H1 (cell line): ENCODE data around the gene INAVA. TPM values are rescaled to one million over a fixed set of nuclear protein-coding genes. Genes with fewer than 3 reads are reported as not detected.

Source experiments
- CTCF ChIA-PET: fragments of 300-600 bp; sonication (Branson Sonifier 250); formaldehyde crosslinking; loops from one replicate; lab custom pipeline; 2021; ENCODE audit not compliant: partially characterized antibody; lab: Charles Lee
- POLR2A ChIA-PET: fragments of 300-600 bp; sonication (Branson Sonifier 250); formaldehyde crosslinking; loops from one replicate; lab custom pipeline; 2021; ENCODE audit warnings: inconsistent platforms; ENCODE audit not compliant: partially characterized antibody; lab: Charles Lee
- DNase-seq, 2 experiments: peaks; one replicate each; pipeline versions ENCODE4 v3.0.0 to v3.0.0-alpha.2; 2010 to 2022; ENCODE audit warnings: low spot score in 2 of 2, low read depth in 1 of 2, mixed read lengths in 1 of 2
- FAIRE-seq: peaks from 2 replicates; lab custom pipeline; 2011; peaks lifted over from hg19 to GRCh38; lab: Jason Lieb, UNC
- H2AFZ ChIP-seq: 2 replicates; pipeline ENCODE4 v1.8.1; 2012; ENCODE audit warnings: low read length, inconsistent platforms
- H2AK5ac ChIP-seq: 2 replicates; pipeline ENCODE4 v1.6.1; 2013; ENCODE audit warnings: low read depth, low read length
- H2BK120ac ChIP-seq: replicated peaks from 2 replicates; pipeline ENCODE3; 2013; ENCODE audit warnings: low read depth, low read length, inconsistent platforms
- H2BK12ac ChIP-seq: 2 replicates; pipeline ENCODE4 v1.6.1; 2013; ENCODE audit warnings: low read depth, low read length
- H2BK15ac ChIP-seq: 2 replicates; pipeline ENCODE4 v1.6.1; 2013; ENCODE audit warnings: low read length
- H2BK20ac ChIP-seq: 2 replicates; pipeline ENCODE4 v1.6.1; 2013; ENCODE audit warnings: low read length
- H2BK5ac ChIP-seq: 2 replicates; pipeline ENCODE4 v1.6.1; 2013; ENCODE audit warnings: low read depth, low read length
- H3K14ac ChIP-seq: 2 replicates; pipeline ENCODE4 v1.6.1; 2013; ENCODE audit warnings: inconsistent platforms; ENCODE audit not compliant: insufficient read length
- H3K18ac ChIP-seq: 2 replicates; pipeline ENCODE4 v1.6.1; 2013; ENCODE audit warnings: low read length; ENCODE audit errors: extremely low read depth
- H3K23ac ChIP-seq: 2 replicates; pipeline ENCODE4 v1.6.1; 2013; ENCODE audit warnings: inconsistent platforms; ENCODE audit not compliant: insufficient read length
- H3K23me2 ChIP-seq: 2 replicates; pipeline ENCODE4 v1.6.1; 2013; ENCODE audit warnings: low read depth, low read length
- H3K27ac ChIP-seq: 2 replicates; pipeline ENCODE4 v1.6.1; 2011; ENCODE audit warnings: low read depth, low read length, inconsistent platforms
- H3K27me3 ChIP-seq, 4 experiments: replicated peaks in 1 of 4; 1 replicate in 1 of 4; 2 replicates in 3 of 4; pipeline versions ENCODE4 v1.6.1 to v1.8.1; 2011 to 2013; ENCODE audit warnings: low read length in 3 of 4, mild to moderate bottlenecking in 3 of 4, inconsistent platforms in 2 of 4, mixed read lengths in 2 of 4, moderate library complexity in 1 of 4; ENCODE audit not compliant: control insufficient read depth in 3 of 4, insufficient read depth in 3 of 4; ENCODE audit errors: extremely low read depth in 1 of 4
- H3K36me3 ChIP-seq, 4 experiments: 2 replicates each; pipeline versions ENCODE4 v1.6.1 to v1.8.1; 2011 to 2013; ENCODE audit warnings: mild to moderate bottlenecking in 4 of 4, low read length in 3 of 4, moderate library complexity in 2 of 4, control low read depth in 1 of 4, inconsistent platforms in 1 of 4; ENCODE audit not compliant: insufficient read depth in 4 of 4, control insufficient read depth in 2 of 4
- H3K4ac ChIP-seq: replicated peaks from 2 replicates; pipeline ENCODE3; 2013; ENCODE audit warnings: low read length, low read depth, mixed read lengths, inconsistent platforms; ENCODE audit not compliant: insufficient read length
- H3K4me1 ChIP-seq, 4 experiments: replicated peaks in 1 of 4; 1 replicate in 1 of 4; 2 replicates in 3 of 4; pipeline versions ENCODE4 v1.6.1 to v1.8.1; 2011 to 2013; ENCODE audit warnings: low read length in 3 of 4, inconsistent platforms in 2 of 4, mixed read lengths in 1 of 4; ENCODE audit not compliant: insufficient read depth in 4 of 4, control insufficient read depth in 3 of 4
- H3K4me2 ChIP-seq, 2 experiments: 2 replicates each; pipeline versions ENCODE4 v1.6.1 to v1.8.1; 2011 to 2013; ENCODE audit warnings: low read depth in 2 of 2, low read length in 2 of 2, control low read depth in 1 of 2, inconsistent platforms in 1 of 2, mild to moderate bottlenecking in 1 of 2; ENCODE audit not compliant: insufficient read depth in 1 of 2
- H3K4me3 ChIP-seq, 4 experiments: fragments of 200-600, 300-600 bp in 1 of 4; sonication (generic), shearing (Covaris generic), sonication (Bioruptor Twin) in 1 of 4; 2 replicates each; pipeline versions ENCODE4 v1.5.1 to v1.8.1; 2011 to 2016; ENCODE audit warnings: low read length in 4 of 4, low read depth in 3 of 4, control low read depth in 2 of 4, inconsistent platforms in 2 of 4, mild to moderate bottlenecking in 2 of 4, mixed read lengths in 1 of 4, moderate library complexity in 1 of 4; ENCODE audit not compliant: insufficient read depth in 2 of 4; ENCODE audit errors: extremely low read depth in 1 of 4
- H3K56ac ChIP-seq: replicated peaks from 2 replicates; pipeline ENCODE3; 2013; ENCODE audit warnings: low read depth, mild to moderate bottlenecking, mixed read lengths, low read length, inconsistent platforms; ENCODE audit not compliant: insufficient read length
- H3K79me1 ChIP-seq: 2 replicates; pipeline ENCODE4 v1.6.1; 2013; ENCODE audit warnings: low read depth, low read length, control low read depth
- H3K79me2 ChIP-seq, 2 experiments: 2 replicates each; pipeline versions ENCODE4 v1.6.1 to v1.8.1; 2012 to 2013; ENCODE audit warnings: low read length in 2 of 2, mild to moderate bottlenecking in 2 of 2, inconsistent platforms in 1 of 2; ENCODE audit not compliant: insufficient read depth in 2 of 2, control insufficient read depth in 1 of 2
- H3K9ac ChIP-seq, 4 experiments: replicated peaks in 1 of 4; 1 replicate in 1 of 4; 2 replicates in 3 of 4; pipeline versions ENCODE4 v1.6.1 to v1.8.1; 2011 to 2013; ENCODE audit warnings: low read depth in 3 of 4, low read length in 3 of 4, control low read depth in 2 of 4, mild to moderate bottlenecking in 2 of 4, moderate library complexity in 2 of 4, inconsistent platforms in 1 of 4; ENCODE audit errors: extremely low read depth in 1 of 4
- H3K9me3 ChIP-seq, 2 experiments: 2 replicates each; pipeline versions ENCODE4 v1.6.1 to v1.8.1; 2012 to 2013; ENCODE audit warnings: mild to moderate bottlenecking in 2 of 2, moderate library complexity in 2 of 2, control low read depth in 1 of 2, inconsistent platforms in 1 of 2, low read depth in 1 of 2, low read length in 1 of 2, mixed read lengths in 1 of 2; ENCODE audit not compliant: insufficient read depth in 2 of 2
- H4K20me1 ChIP-seq, 2 experiments: replicated peaks in 1 of 2; 2 replicates each; pipeline versions ENCODE3 to v1.8.1; 2011 to 2013; ENCODE audit warnings: inconsistent platforms in 2 of 2, low read length in 2 of 2, mild to moderate bottlenecking in 1 of 2; ENCODE audit not compliant: insufficient read depth in 2 of 2, control insufficient read depth in 1 of 2
- H4K5ac ChIP-seq: 2 replicates; pipeline ENCODE4 v1.6.1; 2013; ENCODE audit warnings: low read length, low read depth, mixed read lengths, inconsistent platforms; ENCODE audit not compliant: insufficient read length
- H4K8ac ChIP-seq: 2 replicates; pipeline ENCODE4 v1.8.0; 2013; ENCODE audit warnings: mild to moderate bottlenecking, moderate library complexity, low read length, inconsistent platforms; ENCODE audit not compliant: insufficient read depth; ENCODE audit errors: extremely low read depth
- H4K91ac ChIP-seq: replicated peaks from 2 replicates; pipeline ENCODE3; 2013; ENCODE audit warnings: low read length, mixed read lengths, inconsistent platforms; ENCODE audit not compliant: insufficient read length
- ATF2 ChIP-seq: IDR thresholded peaks from 2 replicates; pipeline ENCODE4 v1.6.1; 2012; ENCODE audit warnings: low read length, inconsistent platforms
- ATF3 ChIP-seq: IDR thresholded peaks from 2 replicates; pipeline ENCODE4 v1.6.1; 2011; ENCODE audit warnings: low read depth, mild to moderate bottlenecking, low read length; ENCODE audit not compliant: insufficient read depth
- BACH1 ChIP-seq: IDR thresholded peaks from 2 replicates; pipeline ENCODE4 v1.6.1; 2012; ENCODE audit warnings: low read length, improper control_type of control experiment
- CEBPB ChIP-seq: IDR thresholded peaks from 2 replicates; pipeline ENCODE4 v1.6.1; 2012; ENCODE audit warnings: low read depth, low read length
- EGR1 ChIP-seq: IDR thresholded peaks from 2 replicates; pipeline ENCODE4 v1.6.1; 2011; ENCODE audit warnings: low read depth, low read length, borderline replicate concordance
- EP300 ChIP-seq, 2 experiments: IDR thresholded peaks; 1 replicate in 1 of 2; 2 replicates in 1 of 2; pipeline ENCODE4 v1.6.1; 2011 to 2012; ENCODE audit warnings: low read depth in 2 of 2, low read length in 2 of 2, mild to moderate bottlenecking in 2 of 2, borderline replicate concordance in 1 of 2, inconsistent platforms in 1 of 2, moderate library complexity in 1 of 2
- HDAC6 ChIP-seq: IDR thresholded peaks from one replicate; pipeline ENCODE4 v1.7.1; 2012; ENCODE audit warnings: low read depth, mild to moderate bottlenecking, inconsistent platforms, low read length, moderate library complexity
- KDM1A ChIP-seq: fragments of 200-600, 300-600 bp; sonication (generic); IDR thresholded peaks from 2 replicates; pipeline ENCODE4 v1.7.1; 2016; ENCODE audit warnings: mild to moderate bottlenecking, low read length, borderline replicate concordance
- KDM5A ChIP-seq: fragments of 200-600 bp; IDR thresholded peaks from 2 replicates; pipeline ENCODE4 v1.7.1; 2012; ENCODE audit warnings: mild to moderate bottlenecking, low read length, inconsistent platforms, mixed read lengths
- MAFK ChIP-seq: IDR thresholded peaks from 2 replicates; pipeline ENCODE4 v1.6.1; 2012; ENCODE audit warnings: low read depth, mild to moderate bottlenecking, improper control_type of control experiment, low read length
- SIRT6 ChIP-seq: IDR thresholded peaks from one replicate; pipeline ENCODE4 v1.7.1; 2012; ENCODE audit warnings: low read length, inconsistent platforms
- SP2 ChIP-seq: IDR thresholded peaks from 2 replicates; pipeline ENCODE4 v1.6.1; 2012; ENCODE audit warnings: mild to moderate bottlenecking, low read length, inconsistent platforms
- YY1 ChIP-seq: IDR thresholded peaks from 2 replicates; pipeline ENCODE4 v1.6.1; 2011; ENCODE audit warnings: low read depth, mild to moderate bottlenecking, low read length
- WGBS, 2 experiments: shearing (Covaris generic) in 1 of 2; methylation state at CpG; one replicate each; pipeline versions ENCODE4 v1.1.6 to v1.1.7; 2013 to 2015; ENCODE audit warnings: low lambda C conversion rate in 2 of 2, mixed read lengths in 2 of 2, inconsistent platforms in 1 of 2, low coverage in 1 of 2, missing lambda C conversion rate in 1 of 2; ENCODE audit not compliant: insufficient replicate concordance in 2 of 2, insufficient coverage in 1 of 2, insufficient read length in 1 of 2; ENCODE audit errors: extremely low coverage in 1 of 2, missing lambda C conversion rate in 1 of 2; 5-methylcytosine and 5-hydroxymethylcytosine counted together
- polyA plus RNA-seq, 7 experiments: library from polyadenylated mRNA; depleted of rRNA in 3 of 7; stranded (reverse) in 5 of 7; unstranded in 2 of 7; fragments of >200 nt in 5 of 7; fragments of 200-250 nt in 2 of 7; gene quantifications; 1 replicate in 5 of 7; 2 replicates in 1 of 7; 4 replicates in 1 of 7; pipeline versions ENCODE4 v1.2.1 to v1.2.3, GENCODE V29; 2011 to 2013; ENCODE audit warnings: missing spikeins in 2 of 7, mixed read lengths in 2 of 7
- total RNA-seq: library from RNA; stranded (reverse); fragmentation: NEBNext Ultra II Directional; extraction: Animal tissue kit (Norgen Biotek cat#: 25700); gene quantifications from 2 replicates; pipeline ENCODE4 v1.2.1, GENCODE V29; 2021

The INAVA gene
- total and polyA plus RNA-seq, 2 of the 8 experiments (the other 6 are each of a cell fraction or from before 2014, with no cell fraction given): 46.8 to 49.3 TPM

GRCh38 chr1:200846398-200846797 is 48.3 kb upstream of the INAVA start:
- no peak overlapping the region for H2AK5ac ChIP-seq
- no peak overlapping the region for H2BK5ac ChIP-seq
- no peak overlapping the region for H2BK20ac ChIP-seq
- FAIRE-seq (no peak), DNase-seq (no peak)
- no peak overlapping the region for H3K27ac ChIP-seq
- no peaks in the 10 kb centered on the region for H3K79me2 ChIP-seq
- no peaks in the 10 kb centered on the region for H3K23me2 ChIP-seq
- CTCF ChIA-PET: interaction anchor here (0.9 kb wide), 1 partner anchor 224 kb away, joined by 3 read pairs; no protein-coding TSS in a partner anchor
- 81% methylated on average over 1 of the region's 1 CpG; no CpG with 5 or more reads in 1 of the 2 experiments for WGBS, 2 experiments
- H3K36me3 ChIP-seq: peaks cover 0 to 38% (median 20%) of the 10 kb centered on the region in 4 experiments; a peak in 6 of 8 replicates
- H3K79me1 ChIP-seq: no peaks in the 10 kb centered on the region
- H3K4me3 ChIP-seq: no peak overlapping the region
- no peak overlapping the region for H3K4me2 ChIP-seq
- H2BK120ac ChIP-seq: no peak overlapping the region
- no peak overlapping the region for H2AFZ ChIP-seq
- no peak overlapping the region for H3K9ac ChIP-seq
- H4K20me1 ChIP-seq: no peaks in the 10 kb centered on the region
- H4K5ac ChIP-seq: no peak overlapping the region
- no peak overlapping the region for H4K8ac ChIP-seq
- no peak overlapping the region for H3K23ac ChIP-seq
- no peak overlapping the region for H2BK12ac ChIP-seq
- no peak overlapping the region for H2BK15ac ChIP-seq
- H3K4me1 ChIP-seq: no peaks in the 10 kb centered on the region
- no peaks in the 10 kb centered on the region for H3K9me3 ChIP-seq
- no peak overlapping the region for H3K56ac ChIP-seq
- POLR2A ChIA-PET: no interaction called here
- H4K91ac ChIP-seq: no peak overlapping the region
- no peak overlapping the region for H3K18ac ChIP-seq
- no peak overlapping the region for H3K14ac ChIP-seq
- H3K27me3 ChIP-seq: no peaks in the 10 kb centered on the region
- no peak overlapping the region for H3K4ac ChIP-seq
- no peak for TF ChIP-seq SIRT6
- TF ChIP-seq EGR1: no peak
- TF ChIP-seq ATF3: no peak
- TF ChIP-seq CEBPB: no peak
- TF ChIP-seq KDM5A: no peak
- no peak for TF ChIP-seq ATF2
- no peak for TF ChIP-seq YY1
- no peak for TF ChIP-seq MAFK
- TF ChIP-seq EP300 (IDR thresholded peaks at IDR 0.05; ENCODE audit: borderline replicate concordance in 1 of 2, low read depth in 2 of 2, low read length in 2 of 2): no peak
- no peak for TF ChIP-seq HDAC6
- no peak for TF ChIP-seq SP2
- TF ChIP-seq KDM1A: no peak
- no peak for TF ChIP-seq BACH1
